Central memory CD8-positive, alpha-beta T cell (primary cell): Measurements from ENCODE around the gene TBC1D17.
A peak's percentile ranks its signal among the peaks of the same experiment; 100 is the strongest.

Source experiments
- ATAC-seq: fragments of 150-1000 bp; cut with Tn5 transposase; replicated peaks from 2 replicates; pipeline ENCODE4 v1.10.0; 2022; ENCODE audit warnings: mild to moderate bottlenecking, moderate FRiP score, moderate number of reproducible peaks; ENCODE audit not compliant: poor library complexity, severe bottlenecking; ENCODE audit errors: extremely low read depth
- DNase-seq, 2 donors: peaks; one replicate each; pipeline ENCODE4 v3.0.0; 2021; ENCODE audit warnings: low spot score in 2 of 2
- H3K27ac Mint-ChIP-seq: one replicate; pipeline ENCODE4 v1.8.0; 2022; ENCODE audit warnings: low read depth, mild to moderate bottlenecking, moderate library complexity, mixed read lengths
- H3K27me3 Mint-ChIP-seq: one replicate; pipeline ENCODE4 v1.8.0; 2022; ENCODE audit warnings: mixed read lengths
- H3K36me3 Mint-ChIP-seq: one replicate; pipeline ENCODE4 v1.8.0; 2022; ENCODE audit warnings: mild to moderate bottlenecking, moderate library complexity, mixed read lengths; ENCODE audit not compliant: insufficient read depth
- H3K4me1 Mint-ChIP-seq: one replicate; pipeline ENCODE4 v1.8.0; 2022; ENCODE audit warnings: mixed read lengths
- H3K4me3 Mint-ChIP-seq: one replicate; pipeline ENCODE4 v1.8.0; 2022; ENCODE audit warnings: mild to moderate bottlenecking, moderate library complexity, mixed read lengths
- H3K9me3 Mint-ChIP-seq: one replicate; pipeline ENCODE4 v1.8.0; 2022; ENCODE audit warnings: mixed read lengths

The TBC1D17 gene

GRCh38 chr19:49858088-49858985 lies 19.2 kb upstream of the TBC1D17 start:
- H3K4me1 Mint-ChIP-seq: peaks cover 4% of the 10 kb centered on the region
- H3K4me3 Mint-ChIP-seq: no peak overlapping the region
- no peaks in the 10 kb centered on the region for H3K27me3 Mint-ChIP-seq
- H3K27ac Mint-ChIP-seq: peak overlapping the region; percentile 77
- H3K36me3 Mint-ChIP-seq: peaks cover 23% of the 10 kb centered on the region
- ATAC-seq: no peak
- H3K9me3 Mint-ChIP-seq: no peaks in the 10 kb centered on the region
- no peak for DNase-seq

GRCh38 chr19:49859682-49860335 lies 17.7 kb upstream of the TBC1D17 start:
- H3K36me3 Mint-ChIP-seq: peaks cover 25% of the 10 kb centered on the region

GRCh38 chr19:49860336-49861102 lies 17.0 kb upstream of the TBC1D17 start:
- DNase-seq: no peak
- Mint-ChIP-seq H3K36me3 (peaks cover 25% of the 10 kb centered on the region), H3K27ac (peak overlapping the region; percentile 69)

More at GRCh38 chr19:49859682-49860335, 17.7 kb upstream of the TBC1D17 start:
- H3K4me1 Mint-ChIP-seq: peaks cover 7% of the 10 kb centered on the region
- ATAC-seq (no peak), DNase-seq (no peak)
- no peaks in the 10 kb centered on the region for H3K27me3 Mint-ChIP-seq
- no peak overlapping the region for H3K27ac Mint-ChIP-seq
- H3K9me3 Mint-ChIP-seq: no peaks in the 10 kb centered on the region
- no peak overlapping the region for H3K4me3 Mint-ChIP-seq

GRCh38 chr19:49861107-49861506 lies 16.4 kb upstream of the TBC1D17 start:
- Mint-ChIP-seq H3K4me1 (peaks cover 14% of the 10 kb centered on the region), H3K9me3 (no peaks in the 10 kb centered on the region), H3K27me3 (no peaks in the 10 kb centered on the region), H3K27ac (peak overlapping the region; percentile 69), H3K36me3 (peaks cover 21% of the 10 kb centered on the region), H3K4me3 (no peak overlapping the region)
- ATAC-seq: no peak
- no peak for DNase-seq

More at GRCh38 chr19:49860336-49861102, 17.0 kb upstream of the TBC1D17 start:
- H3K4me1 Mint-ChIP-seq: peaks cover 8% of the 10 kb centered on the region
- H3K27me3 Mint-ChIP-seq: no peaks in the 10 kb centered on the region
- H3K4me3 Mint-ChIP-seq: no peak overlapping the region
- H3K9me3 Mint-ChIP-seq: no peaks in the 10 kb centered on the region
- ATAC-seq: no peak

- H3K36me3 Mint-ChIP-seq: peaks cover 25% of the 10 kb centered on the region
- DNase-seq: no peak
- peaks cover 20% of the 10 kb centered on the region for H3K4me1 Mint-ChIP-seq
- H3K27ac Mint-ChIP-seq: no peak overlapping the region
- no peak overlapping the region for H3K4me3 Mint-ChIP-seq
- no peak for ATAC-seq
- no peaks in the 10 kb centered on the region for H3K9me3 Mint-ChIP-seq
- H3K27me3 Mint-ChIP-seq: no peaks in the 10 kb centered on the region
Measured at GRCh38 chr19:49861541-49862378, 15.7 kb upstream of the TBC1D17 start.

- DNase-seq: no peak
- no peaks in the 10 kb centered on the region for H3K27me3 Mint-ChIP-seq
- ATAC-seq: no peak
- no peak overlapping the region for H3K4me3 Mint-ChIP-seq
- H3K9me3 Mint-ChIP-seq: no peaks in the 10 kb centered on the region
- H3K27ac Mint-ChIP-seq: peak overlapping the region; percentile 68
- peaks cover 26% of the 10 kb centered on the region for H3K4me1 Mint-ChIP-seq
- H3K36me3 Mint-ChIP-seq: peaks cover 32% of the 10 kb centered on the region
Measured at GRCh38 chr19:49862391-49863253, 14.9 kb upstream of the TBC1D17 start.

GRCh38 chr19:49863254-49863934 lies 14.1 kb upstream of the TBC1D17 start:
- Mint-ChIP-seq H3K27ac (peak overlapping the region; percentile 68), H3K36me3 (peaks cover 31% of the 10 kb centered on the region), H3K9me3 (no peaks in the 10 kb centered on the region), H3K27me3 (no peaks in the 10 kb centered on the region), H3K4me3 (no peak overlapping the region), H3K4me1 (peaks cover 31% of the 10 kb centered on the region)
- ATAC-seq (no peak), DNase-seq (no peak)

GRCh38 chr19:49863935-49864320 lies 13.6 kb upstream of the TBC1D17 start:
- no peaks in the 10 kb centered on the region for H3K27me3 Mint-ChIP-seq
- no peak for DNase-seq
- no peak overlapping the region for H3K4me3 Mint-ChIP-seq
- no peak for ATAC-seq
- no peak overlapping the region for H3K27ac Mint-ChIP-seq
- no peaks in the 10 kb centered on the region for H3K9me3 Mint-ChIP-seq
- peaks cover 31% of the 10 kb centered on the region for H3K4me1 Mint-ChIP-seq
- peaks cover 31% of the 10 kb centered on the region for H3K36me3 Mint-ChIP-seq

- Mint-ChIP-seq H3K36me3 (peaks cover 32% of the 10 kb centered on the region), H3K9me3 (no peaks in the 10 kb centered on the region), H3K4me1 (peaks cover 31% of the 10 kb centered on the region), H3K4me3 (no peak overlapping the region), H3K27ac (no peak overlapping the region), H3K27me3 (no peaks in the 10 kb centered on the region)
- ATAC-seq: no peak
- no peak for DNase-seq
Measured at GRCh38 chr19:49864890-49865289, 12.6 kb upstream of the TBC1D17 start.

- DNase-seq: peak; percentile 75 to 79
- ATAC-seq: peak; percentile 64
- Mint-ChIP-seq H3K27ac (no peak within 1 kb of the TSS), H3K4me3 (no peak within 1 kb of the TSS), H3K9me3 (no peaks in the 10 kb centered on the region), H3K36me3 (peaks cover 26% of the 10 kb centered on the region), H3K4me1 (peaks cover 43% of the 10 kb centered on the region), H3K27me3 (no peaks in the 10 kb centered on the region)
Measured at GRCh38 chr19:49866933-49867782, 10.3 kb upstream of the TBC1D17 start, which contains the start of gene PNKP. Gene PNKP (minus strand): TSS chr19:49867576. CDS start chr19:49867204, 372 bp downstream.
